SIG-M5 (cell line): ENCODE results near the gene LSAMP.

Source experiments
- DNase-seq: peaks from one replicate; lab custom pipeline; 2025; lab: John Stamatoyannopoulos, UW

Gene LSAMP

DNA sequence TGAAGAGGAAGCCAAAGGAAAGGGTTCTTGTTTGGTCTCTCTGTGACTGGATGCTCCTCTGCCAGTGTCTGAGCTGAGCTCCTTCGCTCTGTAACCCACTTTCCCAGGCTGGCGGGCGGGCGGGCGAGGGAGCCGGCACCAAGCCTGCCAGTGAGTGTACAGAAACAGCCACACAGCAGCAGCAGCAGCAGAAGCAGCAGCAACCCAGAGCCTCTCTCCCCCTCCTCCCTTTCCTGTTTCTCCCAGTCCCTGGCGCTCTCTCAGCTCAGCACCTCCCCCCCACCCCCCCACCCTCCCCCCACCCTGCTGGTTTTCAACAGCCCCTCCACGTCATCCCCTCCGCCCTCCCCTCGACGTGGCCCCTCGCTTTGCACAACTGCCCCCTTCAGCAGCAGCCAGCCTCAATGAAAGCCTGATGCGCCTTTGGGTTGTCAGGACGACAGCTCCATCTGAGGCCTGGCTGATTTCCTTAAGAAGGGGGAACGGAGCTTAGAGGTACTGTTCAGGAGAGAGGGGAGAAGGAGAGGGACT, at the start of gene LSAMP:
Gene LSAMP (minus strand): TSS at position 177 of the 531 bp plus-strand sequence.
- no peak for DNase-seq

- no peak for DNase-seq
Measured at GRCh38 chr3:116492379-116492778, 47.1 kb upstream of the LSAMP start.

DNA sequence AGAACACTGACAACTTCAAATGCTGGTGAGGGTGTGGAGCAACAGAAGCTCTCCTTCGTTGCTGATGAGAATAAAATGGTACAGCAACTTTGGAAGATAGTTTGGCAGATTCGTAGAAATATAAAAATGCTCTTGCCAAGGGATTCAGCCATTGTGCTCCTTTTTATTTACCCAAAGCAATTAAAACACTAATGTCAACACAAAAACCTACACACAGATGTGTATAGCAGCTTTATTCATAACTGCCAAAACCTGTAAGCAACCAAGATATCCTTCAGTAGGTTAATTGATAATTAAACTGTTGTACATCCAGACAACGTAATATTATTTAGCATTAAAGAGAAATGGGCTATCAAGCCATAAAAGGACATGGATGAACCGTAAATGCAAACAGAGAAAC, 37.8 kb upstream of the LSAMP start:
- DNase-seq: no peak

- no peak for DNase-seq
Measured at GRCh38 chr3:116476691-116477090, 31.4 kb upstream of the LSAMP start.

- DNase-seq: no peak
Measured at GRCh38 chr3:116474801-116475200, 29.5 kb upstream of the LSAMP start.

GRCh38 chr3:116474032-116474780, 28.9 kb upstream of the LSAMP start:
- DNase-seq: no peak

DNA sequence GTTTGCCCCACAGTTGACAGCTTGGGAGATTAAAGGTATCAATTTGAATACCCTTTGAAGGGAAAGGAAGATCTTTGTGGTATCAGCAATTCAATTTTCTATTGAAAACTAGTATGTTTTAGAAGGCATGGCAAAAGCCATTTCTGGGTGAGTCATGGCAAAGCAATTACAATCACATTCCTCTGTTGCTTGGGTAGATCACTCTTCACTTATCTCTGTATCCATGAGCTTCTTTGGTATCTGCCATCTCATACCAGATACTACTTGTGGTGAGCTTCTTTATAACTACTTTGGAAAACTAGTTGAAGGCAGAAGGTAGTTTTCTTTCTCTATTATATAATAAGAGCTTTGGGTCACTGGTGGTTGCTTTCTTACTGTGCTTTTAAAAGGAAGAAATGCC, 28.3 kb upstream of the LSAMP start:
- DNase-seq: no peak

DNA sequence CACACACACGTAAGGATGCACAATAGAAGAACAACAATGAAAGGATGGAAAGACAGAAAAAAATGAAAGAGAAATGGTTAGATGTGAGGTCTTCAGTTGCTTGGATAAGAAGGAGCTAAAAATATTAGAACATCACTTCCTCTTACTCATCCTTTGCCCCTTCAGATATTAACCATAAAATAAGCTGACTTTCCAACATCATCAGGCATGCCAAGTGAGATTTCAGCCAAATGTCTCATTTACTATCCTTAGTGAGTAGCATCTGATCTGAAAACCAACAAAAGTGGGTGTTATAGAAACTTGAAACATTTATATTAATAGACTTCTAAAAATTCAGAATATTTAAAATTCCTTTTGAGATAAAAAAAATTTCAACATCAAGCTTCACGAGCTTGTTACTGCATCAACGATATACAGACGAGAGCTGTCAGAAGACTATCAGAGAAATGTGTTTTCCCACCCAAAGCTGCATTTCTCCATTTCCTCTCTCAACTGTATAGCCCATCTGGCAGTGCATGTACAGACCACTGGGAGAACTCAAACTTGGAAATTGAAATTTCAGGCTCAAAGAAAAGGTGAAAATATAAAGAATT, 25.4 kb upstream of the LSAMP start:
- no peak for DNase-seq

DNA sequence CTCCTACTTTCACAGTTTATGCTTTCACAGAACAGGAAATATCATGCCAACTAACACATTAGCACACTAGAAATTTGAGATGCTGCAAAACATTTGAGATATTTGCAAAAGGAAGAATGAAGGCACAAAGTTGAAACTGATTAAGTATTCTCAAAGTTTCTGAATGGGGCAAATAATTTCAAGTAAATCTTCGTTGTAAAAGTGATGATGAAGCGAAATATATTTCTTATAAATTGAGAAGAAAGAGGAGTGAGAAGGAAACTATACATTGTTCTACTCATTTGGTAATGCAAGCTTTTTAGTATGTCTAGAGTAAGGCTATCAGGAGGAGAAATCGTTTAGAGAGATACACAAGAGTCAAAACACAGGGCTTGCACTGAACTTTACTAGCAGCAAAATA, 24.3 kb upstream of the LSAMP start:
- no peak for DNase-seq

DNA sequence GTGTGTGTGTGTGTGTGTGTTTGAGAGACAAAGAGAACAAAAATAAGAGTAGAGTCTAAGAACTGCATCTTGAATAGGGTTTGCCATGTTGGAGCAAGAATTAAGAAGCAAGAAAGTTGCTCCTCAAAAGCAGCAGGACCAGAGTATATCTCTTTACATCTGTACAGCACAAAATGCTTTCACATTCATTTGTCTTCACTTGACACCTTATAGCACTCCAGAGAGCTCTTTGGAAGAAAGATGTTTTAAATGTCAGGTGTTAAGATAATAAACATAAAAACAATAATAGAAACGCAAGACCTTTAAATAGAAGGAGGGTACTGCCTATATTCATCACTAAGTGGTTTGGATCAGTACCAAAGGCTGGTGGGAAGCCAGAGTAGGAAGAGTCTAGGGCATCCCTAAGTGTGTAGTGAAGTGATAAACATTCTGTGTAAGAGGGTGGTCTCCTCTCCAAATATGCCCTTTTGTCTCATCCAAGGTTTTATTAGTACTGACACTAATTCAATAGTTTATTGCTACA, 19.1 kb upstream of the LSAMP start:
- no peak for DNase-seq

- DNase-seq: no peak
Measured at GRCh38 chr3:116453666-116454346, 8.5 kb upstream of the LSAMP start.

DNA sequence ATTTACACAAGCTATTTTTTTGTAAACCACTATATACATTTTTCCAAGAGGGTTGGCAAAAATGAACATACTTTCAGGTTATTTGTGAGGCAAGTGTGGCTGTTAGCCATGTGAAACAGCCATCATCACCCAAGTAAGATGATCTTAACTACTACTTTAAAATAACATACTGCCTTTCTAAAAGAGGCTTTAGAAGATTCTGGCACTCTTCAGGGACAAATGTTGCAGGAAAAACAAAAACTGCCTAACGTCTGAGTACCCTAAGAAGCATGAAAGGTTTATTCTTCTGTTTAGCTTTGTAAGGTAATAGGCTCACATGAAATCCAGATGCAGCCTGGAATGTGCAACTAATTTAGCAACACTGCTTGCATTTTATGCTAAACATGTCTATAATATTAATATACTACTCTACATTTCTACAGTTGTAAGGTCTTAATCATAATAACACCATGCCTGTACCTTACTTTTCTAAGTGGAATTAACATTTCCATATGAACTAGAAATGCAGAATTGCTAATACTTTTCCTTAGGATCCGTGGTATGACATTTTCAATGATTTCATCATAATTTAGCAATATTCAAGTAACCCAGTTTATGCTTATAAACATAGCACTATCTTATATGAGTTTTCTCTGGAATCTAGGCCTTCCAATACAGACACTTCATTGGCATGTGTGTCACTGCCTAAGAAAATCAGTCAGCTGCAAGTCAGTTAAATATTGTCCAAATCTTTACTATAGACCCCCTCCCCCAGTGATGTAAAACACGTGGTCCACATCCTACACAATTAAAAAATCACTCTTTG, 4.5 kb upstream of the LSAMP start:
- DNase-seq: no peak

DNA sequence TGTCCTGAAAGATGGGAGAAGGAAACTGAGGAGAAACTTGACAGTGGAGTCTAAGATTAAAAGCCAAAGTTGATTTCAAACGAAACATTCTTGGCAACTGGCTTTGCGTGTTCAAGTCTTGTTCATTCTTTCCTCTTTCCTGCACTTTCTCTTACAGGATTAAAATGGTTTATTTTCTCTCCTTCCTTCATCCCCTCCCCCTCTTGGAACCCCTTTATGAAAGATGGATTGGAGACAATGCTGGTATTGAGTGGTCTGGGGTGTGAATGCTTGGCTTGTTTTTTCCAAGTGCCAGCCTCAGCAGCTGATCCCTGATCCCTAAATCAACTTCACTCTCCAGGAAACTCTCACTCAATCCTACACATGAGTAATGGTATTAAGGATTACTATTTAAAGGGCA, 703 bp upstream of the LSAMP start:
- DNase-seq: no peak

GRCh38 chr3:116444819-116445310, 422 bp downstream of the LSAMP start:
- DNase-seq: no peak

- DNase-seq: no peak
Measured at GRCh38 chr3:116444115-116444747, 1.1 kb downstream of the LSAMP start.

- DNase-seq: no peak
Measured at GRCh38 chr3:116443191-116443661, 2.1 kb downstream of the LSAMP start.

- DNase-seq: no peak
Measured at GRCh38 chr3:116442331-116443021, 2.8 kb downstream of the LSAMP start.

- DNase-seq: no peak
Measured at GRCh38 chr3:116441652-116442051, 3.6 kb downstream of the LSAMP start.

GRCh38 chr3:116440196-116440595, 5.1 kb downstream of the LSAMP start:
- DNase-seq: no peak

- no peak for DNase-seq
Measured at GRCh38 chr3:116433552-116433951, 11.7 kb downstream of the LSAMP start.

DNA sequence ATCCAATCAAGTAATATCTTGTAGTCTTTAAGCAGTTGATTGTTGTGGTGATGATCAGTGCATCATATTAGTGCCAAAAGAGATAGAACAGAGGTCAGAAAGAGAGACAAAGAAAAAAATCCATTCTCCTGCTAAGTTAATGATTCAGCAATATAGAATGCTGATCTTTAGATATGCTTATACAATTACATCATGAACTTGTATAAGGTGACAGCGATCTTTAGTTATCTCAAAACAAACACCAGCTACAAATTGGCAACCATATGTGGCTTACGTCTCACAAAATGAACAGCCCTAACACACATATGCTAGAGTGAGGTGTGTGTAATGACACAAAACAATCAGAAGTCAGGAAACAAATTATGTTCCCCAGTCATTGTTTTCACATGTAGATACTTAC, 12.5 kb downstream of the LSAMP start:
- DNase-seq: no peak
